Gastroesophageal sphincter (tissue), 4 donors: ENCODE data around the gene PAX5. TPM values are rescaled to one million over a fixed set of nuclear protein-coding genes. Genes with fewer than 3 reads are reported as not detected.

ENCODE experiments used
- ATAC-seq: fragments of 150-250 bp; one replicate; pipeline ENCODE4 v1.9.1; 2016; ENCODE audit warnings: mild to moderate bottlenecking, moderate library complexity
- H3K27ac ChIP-seq, 4 donors: fragments of 200-600 bp; sonication (generic) in 3 of 4; 1 replicate in 3 of 4; 2 replicates in 1 of 4; pipeline ENCODE4 v1.5.1; 2016 to 2019
- H3K27me3 ChIP-seq: fragments of 200-600 bp; sonication (generic); one replicate; pipeline ENCODE4 v1.5.1; 2019
- H3K36me3 ChIP-seq, 2 donors: fragments of 200-600 bp; sonication (generic); one replicate each; pipeline ENCODE4 v1.5.1; 2019; ENCODE audit warnings: control low read depth in 1 of 2
- H3K4me1 ChIP-seq, 3 donors: fragments of 200-600 bp; sonication (generic); 1 replicate in 2 of 3; 2 replicates in 1 of 3; pipeline ENCODE4 v1.5.1; 2016 to 2019; ENCODE audit warnings: control low read depth in 2 of 3
- H3K4me3 ChIP-seq, 2 donors: fragments of 200-600 bp; sonication (generic); one replicate each; pipeline ENCODE4 v1.5.1; 2019; ENCODE audit warnings: mild to moderate bottlenecking in 1 of 2, moderate library complexity in 1 of 2
- H3K9me3 ChIP-seq, 3 donors: fragments of 200-600 bp; sonication (generic); one replicate each; pipeline ENCODE4 v1.5.1; 2017 to 2019; ENCODE audit warnings: control low read depth in 2 of 3
- CTCF ChIP-seq, 4 experiments: fragments of 200-600 bp in 2 of 4; fragments of 450-650 bp in 2 of 4; sonication (generic) in 1 of 4; IDR thresholded peaks; one replicate each; pipeline ENCODE4 v1.5.1; 2017 to 2019; ENCODE audit warnings: antibody characterized with exemption in 4 of 4, mild to moderate bottlenecking in 2 of 4, moderate library complexity in 2 of 4
- EP300 ChIP-seq: sonication (generic); formaldehyde crosslinking; IDR thresholded peaks from one replicate; pipeline ENCODE4 v1.6.1; 2017; ENCODE audit warnings: antibody characterized with exemption, mild to moderate bottlenecking
- POLR2A ChIP-seq, 2 donors: fragments of 450-650 bp; IDR thresholded peaks; one replicate each; pipeline ENCODE4 v1.6.1; 2017; ENCODE audit warnings: antibody characterized with exemption in 2 of 2, mild to moderate bottlenecking in 2 of 2, moderate library complexity in 1 of 2
- POLR2AphosphoS5 ChIP-seq: sonication (generic); formaldehyde crosslinking; IDR thresholded peaks from one replicate; pipeline ENCODE4 v1.6.1; 2017; ENCODE audit warnings: antibody characterized with exemption
- WGBS, 2 donors: methylation state at CpG; one replicate each; pipeline ENCODE4 v1.1.5; 2018; ENCODE audit warnings: low coverage in 1 of 2; 5-methylcytosine and 5-hydroxymethylcytosine counted together
- total RNA-seq, 4 donors: library from RNA; depleted of rRNA; stranded (reverse); fragments of >200 nt; gene quantifications; one replicate each; pipeline ENCODE4 v1.1.0, GENCODE V29; 2016

The PAX5 gene
- total RNA-seq, 4 donors from 2014 or later, result under 0.01 TPM; not detected in 3

- 19 to 44% methylated on average over 18 to 22 of the region's 26 CpGs for whole genome bisulfite sequencing, 2 donors
- Histone ChIP-seq H3K4me1 (no peaks in the 10 kb centered on the region), H3K27ac (no peak overlapping the region), H3K9me3 (no peaks in the 10 kb centered on the region), H3K27me3 (peaks cover 42% of the 10 kb centered on the region), H3K36me3 (no peaks in the 10 kb centered on the region), H3K4me3 (peak overlapping the region in 1 of 2 donors; percentile 4)
- no peak for ATAC-seq
- TF ChIP-seq EP300 (no peak), POLR2AphosphoS5 (no peak), CTCF (IDR thresholded peaks at IDR 0.05) (no peak), POLR2A (IDR thresholded peaks at IDR 0.05) (no peak)
These were observed 72.3 kb downstream of the PAX5 start for GRCh38 chr9:36961561-36962325.

- TF ChIP-seq CTCF (IDR thresholded peaks at IDR 0.05) (no peak), POLR2A (IDR thresholded peaks at IDR 0.05) (no peak), EP300 (no peak), POLR2AphosphoS5 (no peak)
- Histone ChIP-seq H3K9me3 (no peaks in the 10 kb centered on the region), H3K36me3 (no peaks in the 10 kb centered on the region), H3K4me1 (no peaks in the 10 kb centered on the region), H3K27me3 (peaks cover 49% of the 10 kb centered on the region), H3K4me3 (no peak overlapping the region), H3K27ac (no peak overlapping the region)
- no peak for ATAC-seq
- WGBS, 2 donors, result 60% methylated on average over 3 of the region's 4 CpGs; no CpG with 5 or more reads in 1 of the 2 donors
These were observed 73.0 kb downstream of the PAX5 start for GRCh38 chr9:36961051-36961450.

- ATAC-seq, result no peak
- WGBS, 2 donors, result 93 to 95% methylated on average over 6 to 7 of the region's 7 CpGs
- peaks cover 52% of the 10 kb centered on the region for H3K27me3 ChIP-seq
- H3K4me3 ChIP-seq, result no peak overlapping the region
- no peaks in the 10 kb centered on the region for H3K36me3 ChIP-seq
- no peak for TF ChIP-seq EP300
- no peak for TF ChIP-seq POLR2A (IDR thresholded peaks at IDR 0.05)
- no peak for TF ChIP-seq CTCF (IDR thresholded peaks at IDR 0.05)
- TF ChIP-seq POLR2AphosphoS5, result no peak
- no peak overlapping the region for H3K27ac ChIP-seq
- H3K9me3 ChIP-seq, result no peaks in the 10 kb centered on the region
- no peaks in the 10 kb centered on the region for H3K4me1 ChIP-seq
These were observed 73.5 kb downstream of the PAX5 start for GRCh38 chr9:36960575-36960955.

- H3K27me3 ChIP-seq, result peaks cover 56% of the 10 kb centered on the region
- TF ChIP-seq CTCF (IDR thresholded peaks at IDR 0.05) (no peak), POLR2AphosphoS5 (no peak), POLR2A (IDR thresholded peaks at IDR 0.05) (no peak)
- no peaks in the 10 kb centered on the region for H3K4me1 ChIP-seq
- H3K4me3 ChIP-seq, result no peak overlapping the region
- no peaks in the 10 kb centered on the region for H3K36me3 ChIP-seq
- peaks cover 0 to 2% (median 0%) of the 10 kb centered on the region in 3 donors for H3K9me3 ChIP-seq
- no peak for ATAC-seq
- 77 to 92% methylated on average over 2 to 6 of the region's 12 CpGs for WGBS, 2 donors
- H3K27ac ChIP-seq, result no peak overlapping the region
These were observed 74.1 kb downstream of the PAX5 start for GRCh38 chr9:36959681-36960574.
